C4-2B (cell line): ENCODE data around the gene CD163L1.

Source experiments
- CTCF ChIP-seq: fragments of 450-650 bp; conservative IDR thresholded peaks from 2 replicates; pipeline ENCODE4 v1.5.1; 2017; ENCODE audit warnings: mild to moderate bottlenecking
- ZFX ChIP-seq: fragments of 450-650 bp; IDR thresholded peaks from 2 replicates; pipeline ENCODE4 v1.6.1; 2017

- TF ChIP-seq CTCF (no peak), ZFX (no peak)
Observed at GRCh38 chr12:7472060-7472459, 28.1 kb upstream of the CD163L1 start.
